PFSK-1 (cell line): ENCODE results near the gene ING4.
A peak's percentile ranks its signal among the peaks of the same experiment; 100 is the strongest.

Source experiments
- FOXP2 ChIP-seq: optimal IDR thresholded peaks from 2 replicates; pipeline ENCODE3; 2011; ENCODE audit warnings: borderline replicate concordance, control low read depth, inconsistent platforms; ENCODE audit not compliant: insufficient read depth; ENCODE audit errors: extremely low read length, extremely low read depth
- POLR2AphosphoS5 ChIP-seq: IDR thresholded peaks from 2 replicates; pipeline ENCODE4 v1.6.1; 2012; ENCODE audit warnings: low read depth, mild to moderate bottlenecking, control low read depth, low read length, moderate library complexity
- SIN3A ChIP-seq: IDR thresholded peaks from 2 replicates; pipeline ENCODE4 v1.6.1; 2012; ENCODE audit warnings: mild to moderate bottlenecking, low read length, moderate library complexity, borderline replicate concordance; ENCODE audit not compliant: insufficient read depth
- TAF1 ChIP-seq: IDR thresholded peaks from 2 replicates; pipeline ENCODE4 v1.6.1; 2012; ENCODE audit warnings: low read length, control low read depth, borderline replicate concordance; ENCODE audit not compliant: insufficient read depth
- TF ChIP-seq, protein P1 (sequence below), 2 experiments: IDR thresholded peaks; 2 replicates each; pipeline versions ENCODE4 v1.6.1 to v1.8.0; 2011 to 2012; ENCODE audit warnings: low read depth in 2 of 2, low read length in 2 of 2, control low read depth in 1 of 2, inconsistent platforms in 1 of 2, mild to moderate bottlenecking in 1 of 2, moderate library complexity in 1 of 2; ENCODE audit not compliant: insufficient read depth in 1 of 2

The ING4 gene

DNA sequence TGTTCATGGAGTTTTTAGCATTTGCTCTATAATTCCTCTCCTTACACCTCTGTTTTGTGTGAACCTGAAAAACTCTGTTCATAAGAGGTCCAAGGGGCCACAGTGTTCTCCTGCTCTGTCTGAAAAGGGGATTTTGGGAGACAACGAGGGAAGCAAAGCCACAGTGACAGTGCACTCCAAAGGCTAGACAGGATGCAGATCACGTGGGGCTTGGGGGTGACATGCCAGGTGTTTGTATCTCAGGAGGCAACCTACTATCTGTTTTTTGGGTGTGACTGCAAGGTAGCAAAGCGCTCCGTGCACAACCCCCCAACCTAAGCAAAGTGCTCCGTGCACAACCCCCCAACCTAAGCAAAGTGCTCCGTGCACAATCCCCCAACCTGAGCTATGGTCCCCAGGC lies 50.7 kb downstream of the ING4 start:
- TF ChIP-seq, protein P1, sequence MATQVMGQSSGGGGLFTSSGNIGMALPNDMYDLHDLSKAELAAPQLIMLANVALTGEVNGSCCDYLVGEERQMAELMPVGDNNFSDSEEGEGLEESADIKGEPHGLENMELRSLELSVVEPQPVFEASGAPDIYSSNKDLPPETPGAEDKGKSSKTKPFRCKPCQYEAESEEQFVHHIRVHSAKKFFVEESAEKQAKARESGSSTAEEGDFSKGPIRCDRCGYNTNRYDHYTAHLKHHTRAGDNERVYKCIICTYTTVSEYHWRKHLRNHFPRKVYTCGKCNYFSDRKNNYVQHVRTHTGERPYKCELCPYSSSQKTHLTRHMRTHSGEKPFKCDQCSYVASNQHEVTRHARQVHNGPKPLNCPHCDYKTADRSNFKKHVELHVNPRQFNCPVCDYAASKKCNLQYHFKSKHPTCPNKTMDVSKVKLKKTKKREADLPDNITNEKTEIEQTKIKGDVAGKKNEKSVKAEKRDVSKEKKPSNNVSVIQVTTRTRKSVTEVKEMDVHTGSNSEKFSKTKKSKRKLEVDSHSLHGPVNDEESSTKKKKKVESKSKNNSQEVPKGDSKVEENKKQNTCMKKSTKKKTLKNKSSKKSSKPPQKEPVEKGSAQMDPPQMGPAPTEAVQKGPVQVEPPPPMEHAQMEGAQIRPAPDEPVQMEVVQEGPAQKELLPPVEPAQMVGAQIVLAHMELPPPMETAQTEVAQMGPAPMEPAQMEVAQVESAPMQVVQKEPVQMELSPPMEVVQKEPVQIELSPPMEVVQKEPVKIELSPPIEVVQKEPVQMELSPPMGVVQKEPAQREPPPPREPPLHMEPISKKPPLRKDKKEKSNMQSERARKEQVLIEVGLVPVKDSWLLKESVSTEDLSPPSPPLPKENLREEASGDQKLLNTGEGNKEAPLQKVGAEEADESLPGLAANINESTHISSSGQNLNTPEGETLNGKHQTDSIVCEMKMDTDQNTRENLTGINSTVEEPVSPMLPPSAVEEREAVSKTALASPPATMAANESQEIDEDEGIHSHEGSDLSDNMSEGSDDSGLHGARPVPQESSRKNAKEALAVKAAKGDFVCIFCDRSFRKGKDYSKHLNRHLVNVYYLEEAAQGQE (IDR thresholded peaks at IDR 0.05; ENCODE audit: insufficient read depth in 1 of 2, low read depth in 2 of 2, low read length in 2 of 2), result no peak
- no peak for TF ChIP-seq FOXP2
- no peak for TF ChIP-seq TAF1
- no peak for TF ChIP-seq POLR2AphosphoS5
- TF ChIP-seq SIN3A, result no peak

DNA sequence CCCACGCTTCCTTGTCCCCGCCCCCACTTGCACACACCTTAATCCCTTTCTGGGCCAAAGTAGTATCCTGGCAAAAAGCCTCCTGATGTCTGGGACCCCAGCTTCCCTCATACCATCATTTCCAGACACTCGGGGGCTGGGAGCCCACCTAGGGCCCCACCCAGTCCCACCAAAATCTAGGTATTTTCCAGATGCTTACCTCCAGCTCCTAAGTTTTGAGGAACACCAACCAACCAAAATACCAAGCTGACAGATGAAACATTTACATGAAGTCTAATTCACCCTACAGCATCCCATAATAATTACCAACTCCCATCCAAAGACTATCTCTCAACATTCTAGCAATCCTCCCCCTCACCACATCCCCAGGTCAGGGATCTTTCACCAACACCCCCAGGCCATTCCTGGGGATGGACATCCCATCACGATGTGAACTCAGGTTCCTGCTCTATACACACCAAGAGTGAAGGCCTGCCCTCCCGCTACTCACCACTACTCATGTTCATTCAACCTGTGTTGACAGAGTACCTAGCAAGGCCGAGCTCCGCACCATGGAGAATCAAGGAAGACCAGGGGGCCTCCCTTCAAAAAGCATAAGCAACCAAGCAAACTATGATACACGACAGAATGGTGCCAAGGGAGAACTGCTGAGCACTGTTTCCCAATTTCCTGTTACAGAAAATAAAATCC lies 54.2 kb downstream of the ING4 start:
- TF ChIP-seq POLR2AphosphoS5, result no peak
- no peak for TF ChIP-seq TAF1
- no peak for TF ChIP-seq FOXP2
- TF ChIP-seq, protein P1 (IDR thresholded peaks at IDR 0.05; ENCODE audit: insufficient read depth in 1 of 2, low read depth in 2 of 2, low read length in 2 of 2), result no peak
- no peak for TF ChIP-seq SIN3A

DNA sequence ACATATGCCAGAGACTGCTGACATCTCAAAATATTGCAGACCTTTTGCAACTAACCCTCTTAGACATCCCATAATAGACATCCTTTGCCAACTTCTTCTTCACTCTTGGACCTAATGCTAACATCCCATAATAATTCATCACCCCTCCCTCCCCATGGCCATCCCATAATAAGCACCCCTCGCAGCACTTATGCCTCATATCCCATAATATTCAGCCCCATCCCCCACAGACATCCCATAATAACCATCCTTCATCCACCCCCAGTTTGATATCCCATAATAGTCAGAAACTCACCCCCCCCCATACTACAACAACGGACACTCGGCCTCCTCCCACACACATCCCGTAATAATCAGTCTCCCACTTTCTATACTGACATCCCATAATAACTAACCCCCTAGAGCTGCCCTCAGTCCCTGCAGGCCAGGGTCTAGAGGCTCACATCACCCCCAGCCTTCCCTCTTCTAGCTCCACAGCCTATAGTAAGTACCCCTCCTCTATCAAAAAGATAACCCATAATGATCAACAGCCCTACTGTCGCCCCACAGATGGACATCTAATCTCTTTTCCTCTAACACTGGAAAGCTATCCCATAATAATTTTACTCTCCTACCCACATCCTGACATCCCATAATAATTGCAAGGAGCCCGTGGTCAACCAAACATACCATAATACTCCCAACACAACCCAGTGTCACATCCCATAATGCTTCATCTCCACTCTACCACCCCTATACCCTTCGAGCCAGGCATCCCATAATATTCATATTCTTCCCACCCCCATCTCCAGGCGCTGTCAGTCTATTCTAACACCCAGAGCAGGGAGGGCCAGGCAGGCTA lies 54.9 kb downstream of the ING4 start:
- TF ChIP-seq TAF1 (0 out of 2 replicates have a peak, but pooled peaks have one; percentile 18), FOXP2 (no peak)
- TF ChIP-seq, protein P1 (IDR thresholded peaks at IDR 0.05; ENCODE audit: insufficient read depth in 1 of 2, low read depth in 2 of 2, low read length in 2 of 2), result no peak

DNA sequence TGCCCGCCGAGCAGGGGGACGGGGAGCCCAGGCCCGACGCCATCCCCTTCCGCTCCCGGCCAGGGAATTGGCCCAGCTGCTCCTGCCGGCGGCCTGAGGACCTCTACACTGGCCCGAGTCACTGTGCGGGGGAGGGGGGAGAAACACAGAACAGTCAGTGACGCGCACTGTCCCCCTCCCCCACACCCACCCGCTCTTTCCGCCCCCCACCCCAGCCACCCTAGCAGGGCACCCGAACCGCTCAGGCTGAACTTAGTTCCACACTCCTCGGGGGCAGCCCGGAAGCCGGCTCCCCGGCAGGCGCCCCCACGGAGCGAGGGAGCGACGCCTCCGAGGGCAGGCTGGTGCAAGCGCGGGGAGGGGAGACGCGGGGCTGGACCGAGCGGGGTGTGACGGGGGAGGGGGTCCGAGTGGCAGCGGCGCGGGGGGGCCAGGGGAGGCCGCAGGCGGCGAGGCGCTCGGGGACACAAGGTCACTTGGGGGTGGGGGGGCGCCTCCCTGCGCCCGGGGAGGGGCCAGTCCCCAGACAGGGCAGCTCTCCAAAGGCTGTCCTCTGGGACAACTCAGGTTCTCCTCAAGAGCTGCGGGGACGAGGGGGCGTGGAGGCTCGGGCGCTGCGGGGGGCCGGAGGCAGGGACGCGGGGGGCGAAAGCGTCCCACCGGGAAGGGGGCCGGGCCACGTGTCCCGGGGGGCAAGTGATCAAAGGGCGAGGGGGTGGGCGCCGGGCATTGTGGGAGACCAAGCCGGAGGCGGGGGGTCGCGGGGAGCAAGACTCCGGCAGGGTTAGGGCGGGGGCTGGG lies 56.4 kb downstream of the ING4 start:
- TF ChIP-seq SIN3A, result peak; percentile 47; the same call in 1 of the 2 replicates
- no peak for TF ChIP-seq POLR2AphosphoS5
- TF ChIP-seq FOXP2, result peak; percentile 51

DNA sequence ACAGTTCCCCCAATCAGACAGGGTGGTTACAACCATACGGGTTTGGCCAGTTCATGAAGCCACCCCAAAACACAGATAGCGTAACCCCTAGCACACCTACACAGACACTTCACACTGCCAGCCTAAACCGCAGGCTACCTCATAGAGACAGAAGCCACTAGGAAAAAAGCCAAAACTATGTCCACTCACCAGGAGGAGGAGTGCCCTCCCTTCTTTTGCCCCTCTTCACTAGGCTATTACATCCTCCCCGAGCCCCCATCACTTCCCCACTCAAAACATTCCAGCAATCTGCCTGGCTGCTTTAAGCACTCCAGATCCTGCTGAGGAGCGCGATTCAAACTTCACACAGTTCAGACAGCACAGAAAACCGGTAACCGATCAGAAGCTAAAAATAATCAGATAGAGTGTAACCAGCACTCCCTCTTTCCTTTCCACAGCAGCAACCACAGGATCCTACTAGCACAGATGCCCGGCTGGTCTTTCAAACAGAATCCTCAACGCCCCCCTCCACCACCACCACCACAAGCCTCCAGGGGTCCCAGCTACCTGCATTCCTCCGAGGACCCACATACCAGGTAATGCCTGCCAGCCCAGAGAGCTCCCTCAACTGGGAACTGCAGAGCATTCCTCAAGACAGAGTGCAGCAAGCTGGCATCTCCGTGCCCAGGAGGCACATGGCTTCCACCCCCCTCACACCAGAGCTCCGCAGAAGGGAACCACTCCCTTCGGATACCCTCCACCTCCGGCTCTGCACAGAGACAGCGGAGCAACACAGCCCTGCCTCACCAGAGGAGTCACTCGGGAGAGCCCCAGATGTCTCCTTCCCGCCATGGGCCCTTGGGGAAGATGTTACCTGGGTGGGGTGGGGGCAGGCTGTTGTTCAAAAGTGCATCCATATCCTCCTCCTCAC lies 57.2 kb downstream of the ING4 start:
- TF ChIP-seq, protein P1 (IDR thresholded peaks at IDR 0.05; ENCODE audit: insufficient read depth in 1 of 2, low read depth in 2 of 2, low read length in 2 of 2), result no peak
- no peak for TF ChIP-seq TAF1
- no peak for TF ChIP-seq SIN3A
- no peak for TF ChIP-seq FOXP2
- no peak for TF ChIP-seq POLR2AphosphoS5
